GM21737 (cell line): Measurements from ENCODE around the gene MYBPC3.
A peak's percentile ranks its signal among the peaks of the same experiment; 100 is the strongest.
"Not testable (repeated sequence)": the region's sequence is repeated elsewhere in the genome, so short reads cannot be mapped to it uniquely, and the experiment has no call there.

Source experiments
- ATAC-seq: cut with Tn5 transposase; IDR thresholded peaks from one replicate; pipeline ENCODE4 v1.9.1; 2021; ENCODE audit warnings: mild to moderate bottlenecking, moderate library complexity; ENCODE audit not compliant: unreplicated experiment

The MYBPC3 gene

DNA sequence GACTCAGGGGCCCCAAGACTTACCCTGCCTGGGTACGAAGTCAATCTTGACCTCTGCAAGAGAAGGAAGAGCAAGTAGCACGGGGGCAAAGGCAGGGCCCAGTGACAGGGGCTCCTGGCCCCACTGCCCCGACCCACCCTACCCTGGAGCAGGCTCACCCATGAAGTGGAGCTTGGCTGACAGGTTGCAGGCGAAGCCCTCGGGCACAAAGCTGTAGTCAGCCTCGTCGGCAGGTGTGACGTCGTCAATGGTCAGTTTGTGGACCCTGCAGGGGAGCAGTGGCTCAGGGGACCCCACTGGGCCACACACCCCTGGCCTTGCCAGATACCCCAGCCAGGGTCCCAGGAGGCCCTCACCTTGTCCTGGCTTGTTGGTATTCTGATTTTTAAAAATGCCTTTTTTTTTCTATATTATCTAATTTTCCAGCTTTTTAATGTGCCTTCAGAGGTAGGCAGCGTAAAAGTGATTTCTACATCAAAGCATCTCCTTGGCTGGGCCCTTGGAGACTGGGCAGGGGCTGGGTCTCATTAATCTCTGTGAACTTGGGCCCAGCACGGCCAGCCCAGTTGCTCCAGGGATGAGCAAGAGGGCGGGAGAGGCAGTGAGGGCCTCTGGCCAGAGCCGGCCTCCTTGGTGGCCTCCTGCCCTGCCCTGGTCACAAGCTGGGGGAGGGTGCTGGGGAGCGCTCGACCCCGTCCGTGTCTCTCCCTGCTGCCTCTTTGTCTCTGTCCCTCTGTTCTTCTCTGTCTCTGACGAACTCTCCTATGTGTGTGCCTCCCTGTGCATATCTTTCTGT is 11.3 kb downstream of the MYBPC3 start:
- no peak for ATAC-seq

DNA sequence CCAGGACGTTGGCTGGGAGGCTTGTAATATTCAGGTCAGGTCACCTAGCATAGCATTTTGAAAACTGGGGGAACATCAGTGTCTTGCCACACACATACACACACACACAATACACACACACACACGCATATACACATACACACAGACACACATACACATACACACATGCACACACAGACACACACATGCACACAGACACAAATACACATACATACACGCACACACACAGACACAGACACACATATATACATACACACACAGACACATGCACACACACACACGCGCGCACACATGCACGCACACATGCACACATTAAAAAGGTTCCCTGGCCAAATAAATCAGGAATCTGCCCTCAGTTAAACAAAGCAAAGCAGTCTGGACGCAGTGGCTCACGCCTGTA is 12.5 kb downstream of the MYBPC3 start:
- ATAC-seq, result no peak

GRCh38 chr11:47338396-47339241 is 13.9 kb downstream of the MYBPC3 start:
- ATAC-seq, result no peak

GRCh38 chr11:47337229-47337924 is 15.1 kb downstream of the MYBPC3 start:
- no peak for ATAC-seq

GRCh38 chr11:47336595-47336994 is 15.9 kb downstream of the MYBPC3 start:
- ATAC-seq, result no peak

DNA sequence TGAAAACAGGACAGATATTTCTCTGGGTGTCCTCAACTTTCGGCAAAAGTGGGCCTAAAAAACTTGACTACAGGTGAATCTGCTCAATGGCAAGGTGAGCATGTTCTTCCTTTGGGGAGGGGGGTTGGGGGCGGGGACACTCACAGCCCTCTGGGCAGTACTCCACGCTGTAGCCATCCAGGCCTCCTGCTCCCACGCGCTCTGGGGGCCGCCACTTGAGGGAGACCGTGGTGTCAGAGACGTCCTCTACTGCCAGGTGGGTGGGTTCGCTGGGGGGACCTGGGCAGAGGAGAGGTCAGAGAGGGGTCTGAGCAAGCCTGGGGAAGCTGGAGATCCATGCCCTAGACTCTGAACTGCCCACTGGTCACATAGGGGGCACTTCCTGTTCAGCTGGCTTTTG is 16.8 kb downstream of the MYBPC3 start:
- ATAC-seq, result no peak

DNA sequence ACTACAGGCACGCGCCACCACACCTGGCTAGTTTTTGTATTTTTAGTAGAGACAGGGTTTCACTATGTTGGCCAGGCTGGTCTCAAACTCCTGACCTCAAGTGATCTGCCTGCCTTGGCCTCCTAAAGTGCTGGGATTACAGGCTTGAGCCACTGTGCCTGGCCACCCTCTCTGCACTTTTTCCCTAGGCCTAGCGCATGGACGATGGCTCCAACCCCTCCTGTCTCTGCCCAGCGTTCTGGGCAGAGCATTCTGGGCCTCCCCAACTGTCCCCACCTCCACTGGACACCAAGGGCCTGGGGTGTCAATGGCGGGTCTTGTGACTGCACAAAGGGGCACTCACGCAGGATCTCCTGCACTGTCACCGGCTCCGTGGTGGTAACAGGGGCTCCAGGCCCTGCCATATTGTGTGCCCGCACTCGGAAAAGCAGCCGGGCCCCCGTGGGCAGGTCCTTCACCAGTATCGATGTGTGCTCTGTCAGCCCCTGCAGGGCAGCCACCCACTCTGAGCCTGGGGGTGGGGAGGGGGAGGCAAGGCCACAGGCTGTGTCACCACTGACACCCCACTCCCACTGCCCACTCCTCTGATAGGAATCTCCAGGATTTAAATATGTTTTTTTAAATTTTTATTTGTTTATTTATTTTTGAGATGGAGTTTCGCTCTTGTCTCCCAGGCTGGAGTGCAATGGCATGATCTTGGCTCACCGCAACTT is 17.6 kb downstream of the MYBPC3 start:
- ATAC-seq, result not testable (repeated sequence)

DNA sequence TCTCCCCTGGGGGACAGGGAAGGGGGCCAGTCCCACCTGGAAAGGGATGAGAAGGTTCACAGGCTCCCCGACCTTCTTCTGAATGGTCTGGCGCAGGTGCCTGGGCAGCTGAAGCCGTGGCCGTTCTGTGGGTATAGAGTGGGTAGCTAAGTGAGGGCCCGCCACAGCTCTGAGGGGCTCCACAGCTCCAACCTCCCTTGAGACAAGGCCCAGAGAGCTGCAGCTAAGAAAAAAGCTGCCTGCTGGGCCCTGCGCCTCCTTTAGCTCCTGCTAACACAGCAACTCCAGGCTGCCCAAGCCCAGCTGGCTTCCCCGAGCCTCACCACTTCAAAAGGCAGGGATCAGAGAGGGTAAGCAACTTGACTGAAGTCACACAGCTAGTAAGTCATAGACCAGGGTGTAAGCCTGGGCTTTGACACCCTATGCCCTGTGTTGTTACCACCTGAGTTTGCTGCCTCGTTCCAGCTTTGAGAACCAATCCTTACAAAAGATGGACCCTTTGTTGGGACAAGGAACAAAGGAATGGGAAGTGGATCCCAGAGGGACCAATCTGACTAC is 18.5 kb downstream of the MYBPC3 start:
- no peak for ATAC-seq

DNA sequence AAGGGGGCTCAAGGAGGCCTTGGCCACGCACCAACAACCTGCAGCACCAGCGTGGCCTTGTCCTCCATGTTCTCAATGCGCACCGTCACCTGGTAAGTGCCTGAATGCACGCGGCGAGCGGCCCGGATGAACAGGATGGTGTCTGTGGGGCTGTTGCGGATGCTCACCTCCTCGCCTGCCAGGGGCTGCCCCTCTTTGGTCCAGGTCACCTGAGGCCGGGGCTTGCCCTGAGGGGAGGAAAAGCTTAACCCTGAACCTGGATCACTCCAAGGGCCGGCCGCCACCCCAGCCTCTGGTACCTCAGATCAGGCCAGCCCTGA is 19.0 kb downstream of the MYBPC3 start:
- ATAC-seq, result no peak

- no peak for ATAC-seq
These were observed 19.5 kb downstream of the MYBPC3 start for GRCh38 chr11:47332791-47333525.

GRCh38 chr11:47332303-47332711 is 20.2 kb downstream of the MYBPC3 start:
- no peak for ATAC-seq

DNA sequence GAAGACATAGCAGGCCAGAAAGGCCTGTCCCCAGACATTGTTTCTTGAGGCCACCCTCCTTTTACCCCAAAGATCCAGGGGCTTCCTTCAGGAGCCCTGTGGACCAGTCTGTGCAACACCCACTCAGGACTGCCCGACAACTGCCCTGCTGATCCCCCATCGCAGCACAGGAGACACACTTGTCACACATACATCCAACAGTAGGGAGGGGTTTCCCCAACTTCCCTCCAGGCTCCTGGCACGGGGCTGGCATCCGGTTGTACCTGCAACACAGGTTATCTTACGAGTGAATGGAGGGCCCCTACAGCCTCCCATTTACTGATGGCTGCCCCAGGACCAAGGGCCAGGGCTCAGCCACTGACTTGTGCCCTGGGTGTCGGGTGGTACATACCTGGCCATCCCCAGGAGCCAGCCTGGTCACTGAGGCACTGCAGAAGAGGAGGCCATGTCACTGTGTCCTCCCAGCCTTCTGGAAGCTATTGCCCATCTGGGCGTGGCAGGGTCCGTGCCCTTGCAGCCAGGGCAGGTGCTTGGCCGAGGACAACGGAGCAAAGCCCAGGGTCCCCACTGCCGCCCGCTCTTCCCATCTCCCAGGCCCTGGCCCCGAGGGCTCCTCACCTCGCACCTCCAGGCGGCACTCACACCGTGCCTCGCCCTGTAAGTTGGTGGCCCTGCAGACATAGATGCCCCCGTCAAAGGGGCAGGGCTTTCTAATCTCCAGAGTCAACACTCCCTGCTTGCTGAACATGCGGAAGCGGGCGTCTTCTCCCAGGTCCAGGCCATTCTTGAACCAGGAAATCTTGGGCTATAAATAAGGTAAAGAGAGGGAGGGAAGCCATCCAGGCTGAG is 20.8 kb downstream of the MYBPC3 start:
- ATAC-seq, result no peak

DNA sequence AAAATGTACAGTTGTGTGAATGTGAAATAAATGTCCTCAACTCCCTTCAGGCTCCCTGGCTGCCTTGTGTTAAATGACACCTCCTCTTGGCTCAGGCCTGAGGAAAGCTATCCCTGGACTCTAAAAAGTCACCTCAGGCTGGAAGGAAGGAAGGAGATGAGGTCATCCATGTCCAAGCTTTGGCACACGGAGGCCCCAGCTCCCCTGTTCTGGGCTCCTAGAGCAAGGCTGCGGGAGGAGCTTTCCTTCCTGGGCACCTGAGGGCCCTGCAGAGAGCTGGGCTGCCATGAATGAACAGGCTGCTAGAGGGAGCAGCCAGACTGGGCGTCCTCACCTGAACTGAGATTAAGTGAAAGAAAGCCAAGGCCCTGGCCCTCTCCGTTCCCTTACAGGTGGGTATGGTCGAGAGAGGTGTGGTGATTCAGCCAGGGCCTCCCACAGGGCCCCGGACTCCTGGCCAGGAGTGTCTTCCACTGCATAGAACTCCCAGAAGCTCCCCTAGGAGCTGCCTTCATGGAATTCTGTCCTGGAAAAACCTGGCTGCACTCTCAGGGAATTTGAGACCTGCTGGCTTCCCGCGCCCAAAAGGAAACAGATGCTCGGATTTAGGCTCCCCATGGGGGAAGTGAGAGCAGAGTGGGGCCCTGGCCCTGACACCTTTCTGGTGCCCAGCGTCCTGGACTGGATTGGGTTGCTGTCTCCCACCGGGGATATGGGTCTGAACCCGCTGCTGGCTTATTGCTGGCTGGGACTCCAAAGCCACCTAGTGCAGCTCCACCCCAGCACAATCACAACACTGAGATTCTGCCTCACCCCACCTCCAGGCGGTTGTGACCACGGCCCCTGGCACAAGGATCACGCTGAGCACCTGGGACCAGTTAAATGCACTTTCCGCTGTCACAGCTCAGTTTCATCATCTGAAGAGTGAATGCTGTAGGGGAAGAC is 22.2 kb downstream of the MYBPC3 start:
- no peak for ATAC-seq

- no peak for ATAC-seq
These were observed 23.0 kb downstream of the MYBPC3 start for GRCh38 chr11:47329431-47329986.

- peak; percentile 73 for ATAC-seq
These were observed 23.8 kb downstream of the MYBPC3 start for GRCh38 chr11:47328449-47329390.

DNA sequence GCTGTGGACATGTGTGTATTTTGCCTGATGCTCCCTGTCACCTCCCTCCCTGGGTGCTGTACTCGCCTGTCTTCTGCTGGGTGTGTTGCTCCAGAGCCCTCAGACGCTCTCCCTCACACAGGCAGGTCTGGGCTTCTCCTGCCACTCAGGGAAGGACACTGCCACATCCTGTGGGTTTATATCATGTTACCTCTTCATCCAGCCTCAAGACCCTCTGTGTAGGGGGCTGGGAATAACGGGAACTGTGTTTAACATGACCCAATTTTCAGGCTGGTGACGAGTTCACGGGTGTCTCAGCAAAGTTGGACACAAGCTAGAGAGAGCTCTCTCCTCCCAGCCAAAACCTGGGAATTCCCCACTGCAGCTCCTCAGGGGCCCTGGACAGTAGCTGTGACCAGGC is 24.6 kb downstream of the MYBPC3 start:
- ATAC-seq, result no peak

DNA sequence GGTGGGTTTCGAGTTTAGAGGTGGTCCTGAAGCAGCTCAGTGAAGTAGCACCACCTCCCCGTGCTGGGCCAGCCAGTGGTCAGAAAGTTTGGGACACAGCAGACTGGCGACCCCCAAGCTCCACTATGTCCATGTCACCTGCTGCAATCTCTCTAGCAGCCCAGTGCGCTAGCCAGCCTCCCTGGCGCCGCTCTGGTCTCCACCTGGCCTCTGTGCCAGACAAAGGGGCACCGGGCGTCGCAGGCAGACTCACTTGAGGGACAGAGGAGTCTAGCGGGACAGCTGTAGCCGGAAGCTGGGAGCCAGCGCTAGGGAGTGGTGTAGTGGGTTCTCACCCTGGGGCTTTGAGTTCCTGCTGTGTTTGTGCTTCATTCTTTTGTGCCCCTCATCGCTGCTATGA is 25.5 kb downstream of the MYBPC3 start:
- ATAC-seq, result no peak
